Smooth muscle cell (in vitro differentiated cells): ENCODE data around the gene TFAP2A. TPM values are rescaled to one million over a fixed set of nuclear protein-coding genes. Genes with fewer than 3 reads are reported as not detected.

ENCODE experiments used
- DNase-seq: peaks from one replicate; lab custom pipeline; 2025; ENCODE audit not compliant: unreplicated experiment; lab: John Stamatoyannopoulos, UW
- H2AFZ ChIP-seq: fragments of 200-600 bp; sonication (generic); 2 replicates; pipeline ENCODE4 v1.6.0; 2016; ENCODE audit warnings: antibody characterized with exemption, low read depth, mild to moderate bottlenecking
- H3F3A ChIP-seq: fragments of 200-600 bp; sonication (generic); 2 replicates; pipeline ENCODE4 v1.6.0; 2017; ENCODE audit warnings: antibody characterized with exemption, low read depth
- H3K27ac ChIP-seq: fragments of 200-600 bp; sonication (generic); 2 replicates; pipeline ENCODE4 v1.5.1; 2016; ENCODE audit warnings: low read depth, mild to moderate bottlenecking
- H3K27me3 ChIP-seq: fragments of 200-600 bp; sonication (generic); 2 replicates; pipeline ENCODE4 v1.6.1; 2016; ENCODE audit warnings: low read depth, mild to moderate bottlenecking
- H3K36me3 ChIP-seq: fragments of 200-600 bp; sonication (generic); 2 replicates; pipeline ENCODE4 v1.5.1; 2016; ENCODE audit warnings: low read depth
- H3K4me1 ChIP-seq: fragments of 200-600 bp; sonication (generic); 2 replicates; pipeline ENCODE4 v1.5.1; 2016; ENCODE audit warnings: low read depth
- H3K4me2 ChIP-seq: fragments of 200-600 bp; sonication (generic); 2 replicates; pipeline ENCODE4 v1.6.0; 2016; ENCODE audit warnings: mild to moderate bottlenecking
- H3K4me3 ChIP-seq: fragments of 200-600 bp; sonication (generic); 2 replicates; pipeline ENCODE4 v1.5.1; 2016; ENCODE audit warnings: mild to moderate bottlenecking
- H3K79me2 ChIP-seq: fragments of 200-600 bp; sonication (generic); 2 replicates; pipeline ENCODE4 v1.6.0; 2016; ENCODE audit warnings: low read depth, mild to moderate bottlenecking
- H3K9ac ChIP-seq: fragments of 200-600 bp; sonication (generic); 2 replicates; pipeline ENCODE4 v1.6.0; 2016; ENCODE audit warnings: low read depth
- H3K9me3 ChIP-seq: fragments of 200-600 bp; sonication (generic); replicated peaks from 2 replicates; pipeline ENCODE4 v1.5.1; 2016; ENCODE audit warnings: low read depth
- H4K20me1 ChIP-seq: fragments of 200-600 bp; sonication (generic); 2 replicates; pipeline ENCODE4 v1.6.0; 2016; ENCODE audit warnings: low read depth
- WGBS: methylation state at CpG from one replicate; pipeline ENCODE4 v1.1.7; 2016; ENCODE audit warnings: low lambda C conversion rate; 5-methylcytosine and 5-hydroxymethylcytosine counted together
- polyA plus RNA-seq: library from polyadenylated mRNA; unstranded; fragments of >200 nt; fragmentation: Nextera tagmentation; extraction: Ambion mirVana; gene quantifications from 2 replicates; pipeline ENCODE4 v1.2.1, GENCODE V29; 2016
- total RNA-seq: library from RNA; depleted of rRNA; stranded (reverse); fragments of >200 nt; gene quantifications from 2 replicates; pipeline ENCODE4 v1.2.3, GENCODE V29; 2014
- TF ChIP-seq, protein P1 (sequence below): fragments of 200-600 bp; sonication (generic); IDR thresholded peaks from 2 replicates; pipeline ENCODE4 v1.5.1; 2017; ENCODE audit warnings: borderline replicate concordance, mild to moderate bottlenecking, antibody characterized with exemption; ENCODE audit not compliant: insufficient read depth, poor library complexity, severe bottlenecking

Gene TFAP2A
- total and polyA plus RNA-seq, 2 experiments from 2014 or later = 10.1 to 13.6 TPM

DNA sequence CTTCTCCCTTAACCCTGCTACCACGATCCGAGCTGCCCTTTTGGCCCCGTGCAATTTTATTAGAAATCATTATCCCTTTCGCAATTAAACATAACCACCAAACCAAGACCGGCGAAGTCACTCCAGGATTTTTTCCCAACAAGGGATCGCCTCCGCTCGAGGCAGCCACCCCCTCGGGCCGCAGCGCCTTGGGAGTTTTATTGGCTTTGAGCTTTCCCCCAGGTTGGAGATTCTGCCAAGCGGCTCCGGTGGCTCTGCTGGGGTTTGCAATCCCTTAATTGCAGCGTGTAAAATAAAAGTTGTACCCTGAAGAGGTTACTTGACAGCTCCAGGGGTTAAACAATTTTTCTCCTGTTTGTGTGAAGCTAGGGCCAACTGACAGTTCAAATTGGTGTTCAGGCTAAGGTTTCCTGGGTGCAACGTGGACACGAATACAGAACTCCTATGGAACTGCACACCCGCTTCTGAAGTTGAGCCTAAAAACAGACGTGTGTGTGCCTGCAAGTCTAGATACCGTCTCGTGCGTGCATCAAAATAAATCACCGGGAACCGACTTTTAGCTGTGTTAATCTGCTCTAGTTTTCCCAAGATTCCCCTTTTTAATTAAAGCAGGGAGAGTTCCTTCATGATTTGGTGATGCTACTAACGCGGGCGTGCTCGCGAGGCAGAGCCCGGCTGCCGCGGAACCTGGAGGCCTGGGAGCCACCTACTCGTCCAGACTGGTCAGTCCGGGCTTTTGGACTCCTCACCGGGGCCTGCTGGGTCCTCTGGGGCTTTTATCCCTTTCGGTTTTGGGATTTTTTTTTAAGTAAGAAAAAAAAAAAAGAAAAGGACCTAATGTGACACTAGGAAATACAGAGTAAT, 975 bp upstream of the TFAP2A start:
- DNase-seq = no peak
- Histone ChIP-seq H2AFZ (peak overlapping the region; percentile 37), H3K4me2 (peak overlapping the region; percentile 88), H3K27ac (peak overlapping the region; percentile 84), H3K27me3 (peaks cover 98% of the 10 kb centered on the region), H3K9ac (peak overlapping the region; percentile 9), H3F3A (no peaks in the 10 kb centered on the region), H4K20me1 (peaks cover 3% of the 10 kb centered on the region), H3K9me3 (no peaks in the 10 kb centered on the region), H3K79me2 (peaks cover 3% of the 10 kb centered on the region), H3K4me3 (peak overlapping the region; percentile 90), H3K4me1 (peaks cover 31% of the 10 kb centered on the region), H3K36me3 (no peaks in the 10 kb centered on the region)
- TF ChIP-seq, protein P1, sequence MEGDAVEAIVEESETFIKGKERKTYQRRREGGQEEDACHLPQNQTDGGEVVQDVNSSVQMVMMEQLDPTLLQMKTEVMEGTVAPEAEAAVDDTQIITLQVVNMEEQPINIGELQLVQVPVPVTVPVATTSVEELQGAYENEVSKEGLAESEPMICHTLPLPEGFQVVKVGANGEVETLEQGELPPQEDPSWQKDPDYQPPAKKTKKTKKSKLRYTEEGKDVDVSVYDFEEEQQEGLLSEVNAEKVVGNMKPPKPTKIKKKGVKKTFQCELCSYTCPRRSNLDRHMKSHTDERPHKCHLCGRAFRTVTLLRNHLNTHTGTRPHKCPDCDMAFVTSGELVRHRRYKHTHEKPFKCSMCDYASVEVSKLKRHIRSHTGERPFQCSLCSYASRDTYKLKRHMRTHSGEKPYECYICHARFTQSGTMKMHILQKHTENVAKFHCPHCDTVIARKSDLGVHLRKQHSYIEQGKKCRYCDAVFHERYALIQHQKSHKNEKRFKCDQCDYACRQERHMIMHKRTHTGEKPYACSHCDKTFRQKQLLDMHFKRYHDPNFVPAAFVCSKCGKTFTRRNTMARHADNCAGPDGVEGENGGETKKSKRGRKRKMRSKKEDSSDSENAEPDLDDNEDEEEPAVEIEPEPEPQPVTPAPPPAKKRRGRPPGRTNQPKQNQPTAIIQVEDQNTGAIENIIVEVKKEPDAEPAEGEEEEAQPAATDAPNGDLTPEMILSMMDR = no peak
- WGBS = 8% methylated on average over 36 of the region's 36 CpGs

DNA sequence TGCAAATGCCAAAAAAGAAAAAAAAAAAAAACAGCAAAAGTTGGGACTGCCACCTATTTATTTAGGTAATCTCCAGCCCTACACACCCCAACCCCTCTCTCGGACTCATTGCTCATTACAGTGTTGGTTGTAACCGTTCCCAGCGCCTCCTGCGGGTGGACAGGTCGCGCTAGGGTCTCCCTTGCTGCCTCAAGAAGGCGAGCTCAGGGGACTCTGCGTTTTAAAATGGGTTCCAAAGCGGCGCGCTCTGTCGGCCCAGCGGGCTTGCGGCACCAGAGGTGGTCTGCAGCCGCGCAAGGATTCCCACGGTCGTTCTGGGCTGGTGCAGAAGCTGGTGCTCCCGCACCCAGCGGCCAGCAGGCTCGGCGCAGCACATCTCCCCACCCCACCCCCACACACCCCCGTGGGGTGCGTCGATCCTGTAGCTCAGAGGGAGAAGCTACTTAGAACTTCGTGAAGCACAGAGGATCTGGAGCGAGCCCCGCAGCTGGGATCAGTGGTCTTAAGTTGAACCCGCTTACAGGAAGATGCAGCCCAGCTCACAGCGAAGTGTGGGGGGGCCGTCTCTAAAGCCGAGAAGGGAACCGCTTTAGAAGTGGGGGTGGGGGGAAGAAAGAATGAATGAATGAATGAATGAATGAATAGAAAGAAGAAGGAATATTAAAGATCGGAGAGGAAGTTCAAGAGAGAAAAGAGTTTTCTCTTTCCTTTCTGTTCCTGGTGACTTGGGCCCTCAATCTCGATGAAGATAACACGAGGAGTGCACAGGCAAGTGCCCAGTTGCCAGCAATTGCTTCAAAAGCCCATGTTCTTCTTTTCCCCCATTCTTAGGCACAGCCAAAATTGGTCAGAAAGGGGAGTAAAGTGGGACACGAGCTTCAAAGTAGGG, 780 bp downstream of the TFAP2A start:
- Histone ChIP-seq H4K20me1 (peaks cover 3% of the 10 kb centered on the region), H3K9ac (peak overlapping the region; percentile 84), H3K27ac (peak overlapping the region; percentile 83), H3K4me2 (peak overlapping the region; percentile 88), H2AFZ (peak overlapping the region; percentile 64), H3F3A (no peaks in the 10 kb centered on the region), H3K4me1 (peaks cover 14% of the 10 kb centered on the region), H3K36me3 (no peaks in the 10 kb centered on the region), H3K9me3 (no peaks in the 10 kb centered on the region), H3K4me3 (peak overlapping the region; percentile 90), H3K79me2 (peaks cover 19% of the 10 kb centered on the region), H3K27me3 (peaks cover 98% of the 10 kb centered on the region)
- no peak for DNase-seq
- WGBS = 2% methylated on average over 36 of the region's 37 CpGs
- TF ChIP-seq, protein P1 = peak; percentile 22

DNA sequence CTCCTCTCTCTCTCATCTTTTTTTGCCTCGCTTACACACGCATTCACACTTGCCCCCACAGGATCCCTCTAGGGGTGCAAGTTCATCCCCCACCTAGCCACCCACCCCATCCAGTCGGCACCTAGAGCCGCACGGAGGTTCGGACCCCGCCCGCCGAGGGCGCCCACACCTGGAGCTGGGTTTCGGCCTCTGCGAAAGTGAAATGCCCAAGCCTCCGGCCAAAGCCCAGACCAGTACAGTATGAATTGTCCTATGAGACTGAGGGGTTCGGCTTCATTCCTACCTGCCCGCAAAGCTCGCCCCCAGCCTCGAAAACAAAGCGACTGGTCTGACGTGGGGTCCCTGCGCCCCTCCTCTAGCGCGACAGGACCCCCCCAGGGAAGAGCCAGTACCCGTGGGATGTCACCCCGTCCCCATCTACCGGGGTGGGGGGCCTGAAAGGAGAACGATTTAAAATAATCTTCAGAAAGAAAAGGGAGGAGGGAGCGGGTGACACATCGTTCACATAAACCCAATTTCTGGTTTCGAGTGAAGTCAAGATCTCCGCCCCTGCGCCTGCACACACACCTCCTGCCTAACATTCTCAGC, 1.5 kb downstream of the TFAP2A start:
- no peaks in the 10 kb centered on the region for H3K9me3 ChIP-seq
- no peaks in the 10 kb centered on the region for H3F3A ChIP-seq
- peaks cover 3% of the 10 kb centered on the region for H4K20me1 ChIP-seq
- no peaks in the 10 kb centered on the region for H3K36me3 ChIP-seq
- 2% methylated on average over 31 of the region's 31 CpGs for WGBS
- H3K9ac ChIP-seq = peak overlapping the region; percentile 84
- H3K79me2 ChIP-seq = peaks cover 25% of the 10 kb centered on the region
- H3K4me3 ChIP-seq = peak overlapping the region; percentile 90
- H3K27ac ChIP-seq = peak overlapping the region; percentile 83
- peaks cover 14% of the 10 kb centered on the region for H3K4me1 ChIP-seq
- TF ChIP-seq, protein P1 = no peak
- DNase-seq = no peak
- peaks cover 98% of the 10 kb centered on the region for H3K27me3 ChIP-seq
- H3K4me2 ChIP-seq = peak overlapping the region; percentile 88
- H2AFZ ChIP-seq = peak overlapping the region; percentile 49
